T-helper 2 cell (primary cell): Measurements from ENCODE around the gene MFN1.

Experiments used
- DNase-seq, 5 experiments: peaks; one replicate each; pipeline versions ENCODE4 v3.0.0 to v3.0.0-alpha.2; 2012 to 2022

MFN1 gene

DNA sequence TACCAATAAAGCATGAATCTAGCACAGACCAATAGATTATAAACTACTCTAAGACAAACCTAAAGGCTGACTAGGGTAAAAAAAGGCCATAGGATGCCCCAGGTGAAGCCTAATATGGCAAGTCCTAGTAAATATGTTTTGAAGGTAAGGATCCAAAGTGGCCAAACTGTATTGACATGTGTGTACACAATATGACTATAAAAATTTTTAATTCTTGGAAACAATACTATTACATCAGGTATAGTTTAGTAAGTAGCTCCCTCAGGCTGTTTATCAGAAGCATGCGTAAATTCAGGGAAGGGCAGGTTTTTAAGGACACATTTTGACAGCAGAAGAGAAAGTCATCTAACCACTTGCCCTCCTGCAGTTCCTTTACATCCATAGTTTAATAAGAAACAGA, 84.9 kb downstream of the MFN1 start:
- DNase-seq, result no peak

DNA sequence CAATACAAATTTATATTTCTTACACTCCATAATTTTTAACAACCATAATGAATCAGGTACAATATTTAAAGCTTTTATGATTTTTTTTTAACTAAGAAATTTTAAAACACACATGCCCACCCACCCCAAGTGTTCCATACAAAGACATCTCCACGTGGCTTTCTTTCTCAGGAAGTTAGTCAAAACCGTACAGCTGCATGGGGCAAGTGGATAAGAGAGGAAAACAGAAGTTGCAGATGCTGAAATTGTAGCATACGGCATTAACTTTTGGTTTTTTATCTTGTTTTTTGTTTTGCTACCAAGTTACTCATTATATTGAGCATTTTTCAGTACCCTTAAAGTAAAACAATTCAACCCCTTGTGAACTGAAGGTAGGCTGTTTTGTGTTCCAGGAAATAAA, 89.0 kb downstream of the MFN1 start:
- no peak for DNase-seq

DNA sequence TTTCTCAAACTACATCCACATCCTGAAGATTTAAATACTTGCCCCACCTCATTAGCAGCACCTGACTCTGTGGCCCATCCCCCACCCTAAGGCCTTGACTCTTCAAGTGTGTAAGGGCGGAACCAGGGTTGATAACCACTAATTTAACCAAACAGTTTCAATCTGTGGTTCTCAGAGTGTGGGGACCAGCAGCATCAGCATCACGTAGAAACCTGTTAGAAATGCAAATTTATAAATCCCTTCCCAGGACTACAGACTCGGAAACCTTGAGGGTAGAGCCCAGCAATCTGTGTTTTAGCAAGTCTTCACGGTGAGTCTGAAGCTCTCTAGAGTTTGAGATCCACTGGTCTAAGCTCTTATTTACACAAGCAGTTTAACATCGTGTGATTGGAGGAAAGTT, 91.3 kb downstream of the MFN1 start:
- DNase-seq, result peak in 1 of 5 experiments; percentile 46
